SK-N-SH (cell line): ENCODE measurements around the gene HRH1. TPM values are rescaled to one million over a fixed set of nuclear protein-coding genes. Genes with fewer than 3 reads are reported as not detected.

Experiments used
- CHD2 ChIP-seq: fragments of 150-350 bp; IDR thresholded peaks from 2 replicates; pipeline ENCODE4 v1.6.1; 2018; ENCODE audit warnings: low read length; ENCODE audit not compliant: partially characterized antibody
- ELF1 ChIP-seq: IDR thresholded peaks from 2 replicates; pipeline ENCODE4 v1.4.0; 2012
- FOXJ3 ChIP-seq: sonication (generic); formaldehyde crosslinking; IDR thresholded peaks from 2 replicates; pipeline ENCODE4 v1.5.1; 2020; ENCODE audit warnings: mild to moderate bottlenecking, missing genetic modification reagents
- FOXM1 ChIP-seq: IDR thresholded peaks from 2 replicates; pipeline ENCODE4 v1.4.0; 2012; ENCODE audit warnings: low read depth, mild to moderate bottlenecking
- GATA2 ChIP-seq: sonication (generic); formaldehyde crosslinking; IDR thresholded peaks from 2 replicates; pipeline ENCODE4 v1.5.0; 2020; ENCODE audit warnings: mild to moderate bottlenecking, missing genetic modification reagents
- MEF2A ChIP-seq: IDR thresholded peaks from 2 replicates; pipeline ENCODE4 v1.4.0; 2012; ENCODE audit warnings: low read depth, borderline replicate concordance
- NFIC ChIP-seq: IDR thresholded peaks from 2 replicates; pipeline ENCODE4 v1.4.0; 2012; ENCODE audit warnings: borderline replicate concordance
- NRF1 ChIP-seq: IDR thresholded peaks from 2 replicates; pipeline ENCODE4 v1.6.1; 2012; ENCODE audit warnings: low read depth, mild to moderate bottlenecking, low read length
- RCOR1 ChIP-seq: fragments of 150-350 bp; IDR thresholded peaks from 2 replicates; pipeline ENCODE4 v1.6.1; 2017; ENCODE audit warnings: antibody characterized with exemption, low read length
- RFX5 ChIP-seq: IDR thresholded peaks from 2 replicates; pipeline ENCODE4 v1.6.1; 2012; ENCODE audit warnings: mild to moderate bottlenecking, improper control_type of control experiment, low read length
- SIN3A ChIP-seq: IDR thresholded peaks from 2 replicates; pipeline ENCODE4 v1.6.1; 2012; ENCODE audit warnings: low read depth, mild to moderate bottlenecking, low read length, moderate library complexity, borderline replicate concordance
- SMC3 ChIP-seq: IDR thresholded peaks from 2 replicates; pipeline ENCODE4 v1.6.1; 2012; ENCODE audit warnings: low read depth, low read length, improper control_type of control experiment
- YY1 ChIP-seq: IDR thresholded peaks from 2 replicates; pipeline ENCODE4 v1.4.0; 2012; ENCODE audit warnings: low read depth, mild to moderate bottlenecking
- polyA plus RNA-seq, 3 experiments: library from polyadenylated mRNA; depleted of rRNA; stranded (reverse); fragments of >200 nt; gene quantifications; 2 replicates each; pipeline ENCODE4 v1.2.3, GENCODE V29; 2012
- TF ChIP-seq, protein P1 (sequence below): fragments of 150-350 bp; IDR thresholded peaks from 2 replicates; pipeline ENCODE4 v1.6.1; 2016; ENCODE audit warnings: mild to moderate bottlenecking, low read depth, low read length
- TF ChIP-seq, protein P2 (sequence below): IDR thresholded peaks from 2 replicates; pipeline ENCODE4 v1.4.0; 2012; ENCODE audit warnings: low read depth
- TF ChIP-seq, protein P3 (sequence below): fragments of 200-600 bp; sonication (generic); IDR thresholded peaks from 2 replicates; pipeline ENCODE4 v1.6.1; 2017; ENCODE audit warnings: antibody characterized with exemption, mild to moderate bottlenecking, moderate library complexity
- TF ChIP-seq, protein P4 (sequence below): IDR thresholded peaks from 2 replicates; pipeline ENCODE4 v1.6.1; 2012; ENCODE audit warnings: mild to moderate bottlenecking, low read depth, low read length, moderate library complexity
- TF ChIP-seq, protein P5 (sequence below): IDR thresholded peaks from 2 replicates; pipeline ENCODE4; 2012

HRH1 gene
- polyA plus RNA-seq, 1 of the 3 experiments (the other 2 are of a cell fraction), result 6.2 TPM

DNA sequence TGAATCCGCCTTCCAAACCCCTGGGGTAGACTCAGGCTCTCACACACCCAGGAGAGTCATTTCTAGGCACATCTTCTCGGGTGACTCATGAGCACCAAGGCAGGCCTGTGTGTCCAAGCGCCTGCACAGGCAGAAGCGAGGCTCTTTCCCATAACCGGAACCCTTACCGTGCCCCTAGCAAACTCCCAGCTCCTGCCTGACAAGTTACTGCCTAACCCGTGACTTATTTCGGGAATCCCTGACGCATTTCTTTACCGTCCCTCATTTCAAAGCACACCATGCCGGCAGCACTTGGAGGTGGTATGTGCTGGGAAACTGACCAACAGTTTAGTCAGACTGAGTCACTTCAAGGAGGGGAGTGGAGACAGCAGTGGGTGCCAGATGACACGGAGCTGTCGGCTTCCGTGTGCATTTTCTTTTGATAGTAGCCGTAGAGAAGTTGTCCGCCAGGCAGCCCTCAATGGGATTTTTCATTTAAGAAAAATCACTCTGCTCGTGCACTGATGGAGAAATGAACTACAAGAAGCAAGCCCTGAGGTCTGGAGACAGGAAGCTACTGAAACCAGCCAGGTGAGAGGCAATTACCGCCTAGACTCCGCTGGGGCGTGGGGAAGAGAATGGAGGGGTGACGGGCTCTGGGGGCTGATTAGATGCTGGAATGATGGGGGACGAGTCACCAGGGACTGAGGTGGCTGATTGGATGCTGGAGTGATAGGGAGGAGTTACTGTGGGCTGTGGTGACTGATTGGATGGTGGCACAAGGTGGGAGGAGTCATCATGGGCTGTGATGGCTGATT is 17.3 kb upstream of the HRH1 start (continued):
- TF ChIP-seq FOXJ3 (CRISPR knock-in tag) (no peak), ELF1 (peak; percentile 56; the same call in 1 of the 2 replicates), SIN3A (peak; percentile 72; the same call in 1 of the 2 replicates), NRF1 (0 out of 2 replicates have a peak, but pooled peaks have one; percentile 8), SMC3 (no peak), NFIC (peak; percentile 98), YY1 (no peak), MEF2A (peak; percentile 69; the same call in 1 of the 2 replicates), GATA2 (CRISPR knock-in tag) (no peak), RFX5 (peak; percentile 87), FOXM1 (peak; percentile 85; the same call in 1 of the 2 replicates), CHD2 (no peak), RCOR1 (peak; percentile 5; the same call in 1 of the 2 replicates)
- TF ChIP-seq, protein P1, sequence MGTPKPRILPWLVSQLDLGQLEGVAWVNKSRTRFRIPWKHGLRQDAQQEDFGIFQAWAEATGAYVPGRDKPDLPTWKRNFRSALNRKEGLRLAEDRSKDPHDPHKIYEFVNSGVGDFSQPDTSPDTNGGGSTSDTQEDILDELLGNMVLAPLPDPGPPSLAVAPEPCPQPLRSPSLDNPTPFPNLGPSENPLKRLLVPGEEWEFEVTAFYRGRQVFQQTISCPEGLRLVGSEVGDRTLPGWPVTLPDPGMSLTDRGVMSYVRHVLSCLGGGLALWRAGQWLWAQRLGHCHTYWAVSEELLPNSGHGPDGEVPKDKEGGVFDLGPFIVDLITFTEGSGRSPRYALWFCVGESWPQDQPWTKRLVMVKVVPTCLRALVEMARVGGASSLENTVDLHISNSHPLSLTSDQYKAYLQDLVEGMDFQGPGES, result no peak
- TF ChIP-seq, protein P2, sequence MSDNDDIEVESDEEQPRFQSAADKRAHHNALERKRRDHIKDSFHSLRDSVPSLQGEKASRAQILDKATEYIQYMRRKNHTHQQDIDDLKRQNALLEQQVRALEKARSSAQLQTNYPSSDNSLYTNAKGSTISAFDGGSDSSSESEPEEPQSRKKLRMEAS, result peak; percentile 94
- TF ChIP-seq, protein P3, sequence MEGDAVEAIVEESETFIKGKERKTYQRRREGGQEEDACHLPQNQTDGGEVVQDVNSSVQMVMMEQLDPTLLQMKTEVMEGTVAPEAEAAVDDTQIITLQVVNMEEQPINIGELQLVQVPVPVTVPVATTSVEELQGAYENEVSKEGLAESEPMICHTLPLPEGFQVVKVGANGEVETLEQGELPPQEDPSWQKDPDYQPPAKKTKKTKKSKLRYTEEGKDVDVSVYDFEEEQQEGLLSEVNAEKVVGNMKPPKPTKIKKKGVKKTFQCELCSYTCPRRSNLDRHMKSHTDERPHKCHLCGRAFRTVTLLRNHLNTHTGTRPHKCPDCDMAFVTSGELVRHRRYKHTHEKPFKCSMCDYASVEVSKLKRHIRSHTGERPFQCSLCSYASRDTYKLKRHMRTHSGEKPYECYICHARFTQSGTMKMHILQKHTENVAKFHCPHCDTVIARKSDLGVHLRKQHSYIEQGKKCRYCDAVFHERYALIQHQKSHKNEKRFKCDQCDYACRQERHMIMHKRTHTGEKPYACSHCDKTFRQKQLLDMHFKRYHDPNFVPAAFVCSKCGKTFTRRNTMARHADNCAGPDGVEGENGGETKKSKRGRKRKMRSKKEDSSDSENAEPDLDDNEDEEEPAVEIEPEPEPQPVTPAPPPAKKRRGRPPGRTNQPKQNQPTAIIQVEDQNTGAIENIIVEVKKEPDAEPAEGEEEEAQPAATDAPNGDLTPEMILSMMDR, result no peak
- TF ChIP-seq, protein P4, sequence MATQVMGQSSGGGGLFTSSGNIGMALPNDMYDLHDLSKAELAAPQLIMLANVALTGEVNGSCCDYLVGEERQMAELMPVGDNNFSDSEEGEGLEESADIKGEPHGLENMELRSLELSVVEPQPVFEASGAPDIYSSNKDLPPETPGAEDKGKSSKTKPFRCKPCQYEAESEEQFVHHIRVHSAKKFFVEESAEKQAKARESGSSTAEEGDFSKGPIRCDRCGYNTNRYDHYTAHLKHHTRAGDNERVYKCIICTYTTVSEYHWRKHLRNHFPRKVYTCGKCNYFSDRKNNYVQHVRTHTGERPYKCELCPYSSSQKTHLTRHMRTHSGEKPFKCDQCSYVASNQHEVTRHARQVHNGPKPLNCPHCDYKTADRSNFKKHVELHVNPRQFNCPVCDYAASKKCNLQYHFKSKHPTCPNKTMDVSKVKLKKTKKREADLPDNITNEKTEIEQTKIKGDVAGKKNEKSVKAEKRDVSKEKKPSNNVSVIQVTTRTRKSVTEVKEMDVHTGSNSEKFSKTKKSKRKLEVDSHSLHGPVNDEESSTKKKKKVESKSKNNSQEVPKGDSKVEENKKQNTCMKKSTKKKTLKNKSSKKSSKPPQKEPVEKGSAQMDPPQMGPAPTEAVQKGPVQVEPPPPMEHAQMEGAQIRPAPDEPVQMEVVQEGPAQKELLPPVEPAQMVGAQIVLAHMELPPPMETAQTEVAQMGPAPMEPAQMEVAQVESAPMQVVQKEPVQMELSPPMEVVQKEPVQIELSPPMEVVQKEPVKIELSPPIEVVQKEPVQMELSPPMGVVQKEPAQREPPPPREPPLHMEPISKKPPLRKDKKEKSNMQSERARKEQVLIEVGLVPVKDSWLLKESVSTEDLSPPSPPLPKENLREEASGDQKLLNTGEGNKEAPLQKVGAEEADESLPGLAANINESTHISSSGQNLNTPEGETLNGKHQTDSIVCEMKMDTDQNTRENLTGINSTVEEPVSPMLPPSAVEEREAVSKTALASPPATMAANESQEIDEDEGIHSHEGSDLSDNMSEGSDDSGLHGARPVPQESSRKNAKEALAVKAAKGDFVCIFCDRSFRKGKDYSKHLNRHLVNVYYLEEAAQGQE, result peak; percentile 71
- TF ChIP-seq, protein P5, sequence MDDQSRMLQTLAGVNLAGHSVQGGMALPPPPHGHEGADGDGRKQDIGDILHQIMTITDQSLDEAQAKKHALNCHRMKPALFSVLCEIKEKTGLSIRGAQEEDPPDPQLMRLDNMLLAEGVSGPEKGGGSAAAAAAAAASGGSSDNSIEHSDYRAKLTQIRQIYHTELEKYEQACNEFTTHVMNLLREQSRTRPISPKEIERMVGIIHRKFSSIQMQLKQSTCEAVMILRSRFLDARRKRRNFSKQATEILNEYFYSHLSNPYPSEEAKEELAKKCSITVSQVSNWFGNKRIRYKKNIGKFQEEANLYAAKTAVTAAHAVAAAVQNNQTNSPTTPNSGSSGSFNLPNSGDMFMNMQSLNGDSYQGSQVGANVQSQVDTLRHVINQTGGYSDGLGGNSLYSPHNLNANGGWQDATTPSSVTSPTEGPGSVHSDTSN, result peak; percentile 85; the same call in 1 of the 2 replicates
